Neutrophil (primary cell): ENCODE results near the gene USP36.
A peak's percentile ranks its signal among the peaks of the same experiment; 100 is the strongest.

Experiments used
- H3K27ac ChIP-seq: fragments of 200-600 bp; sonication (generic); 2 replicates; pipeline ENCODE4 v1.5.1; 2016; ENCODE audit warnings: mild to moderate bottlenecking, moderate library complexity
- H3K27me3 ChIP-seq: fragments of 200-600 bp; sonication (generic); 2 replicates; pipeline ENCODE4 v1.6.0; 2016; ENCODE audit warnings: mild to moderate bottlenecking
- H3K36me3 ChIP-seq: fragments of 200-600 bp; sonication (generic); 2 replicates; pipeline ENCODE4 v1.5.1; 2017
- H3K4me1 ChIP-seq, 2 experiments: fragments of 200-600 bp in 1 of 2; sonication (generic) in 1 of 2; 1 replicate in 1 of 2; 2 replicates in 1 of 2; pipeline versions ENCODE4 v1.5.1 to v1.6.1; 2013 to 2016; ENCODE audit warnings: low read depth in 1 of 2, low read length in 1 of 2, mild to moderate bottlenecking in 1 of 2, moderate library complexity in 1 of 2; ENCODE audit not compliant: control insufficient read depth in 1 of 2, insufficient read depth in 1 of 2
- H3K4me3 ChIP-seq, 2 experiments: fragments of 200-600 bp in 1 of 2; sonication (generic) in 1 of 2; 1 replicate in 1 of 2; 2 replicates in 1 of 2; pipeline ENCODE4 v1.5.1; 2013 to 2016; ENCODE audit warnings: low read depth in 1 of 2, low read length in 1 of 2, mild to moderate bottlenecking in 1 of 2, moderate library complexity in 1 of 2
- H3K9me3 ChIP-seq: fragments of 200-600 bp; sonication (generic); 2 replicates; pipeline ENCODE4 v1.5.1; 2016
- CTCF ChIP-seq: fragments of 200-600 bp; sonication (generic); IDR thresholded peaks from 2 replicates; pipeline ENCODE4 v1.5.1; 2016; ENCODE audit warnings: antibody characterized with exemption

Gene USP36

GRCh38 chr17:78747488-78747887 is 93.1 kb downstream of the USP36 start:
- H3K36me3 ChIP-seq: no peaks in the 10 kb centered on the region

GRCh38 chr17:78746949-78747269 is 93.7 kb downstream of the USP36 start:
- Histone ChIP-seq H3K36me3 (no peaks in the 10 kb centered on the region), H3K9me3 (no peaks in the 10 kb centered on the region), H3K27me3 (no peaks in the 10 kb centered on the region), H3K4me3 (no peak overlapping the region), H3K27ac (peak overlapping the region; percentile 92), H3K4me1 (peaks cover 83 to 86% of the 10 kb centered on the region in 2 experiments)
- TF ChIP-seq CTCF: no peak

More at GRCh38 chr17:78747488-78747887, 93.1 kb downstream of the USP36 start:
- peaks cover 83 to 86% of the 10 kb centered on the region in 2 experiments for H3K4me1 ChIP-seq
- peak overlapping the region in 1 of 2 experiments; percentile 41 for H3K4me3 ChIP-seq
- H3K27ac ChIP-seq: peak overlapping the region; percentile 92
- no peaks in the 10 kb centered on the region for H3K9me3 ChIP-seq
- TF ChIP-seq CTCF: no peak
- no peaks in the 10 kb centered on the region for H3K27me3 ChIP-seq

- Histone ChIP-seq H3K36me3 (no peaks in the 10 kb centered on the region), H3K27me3 (no peaks in the 10 kb centered on the region), H3K9me3 (no peaks in the 10 kb centered on the region), H3K4me3 (no peak overlapping the region), H3K4me1 (peaks cover 83 to 86% of the 10 kb centered on the region in 2 experiments), H3K27ac (peak overlapping the region; percentile 70)
- TF ChIP-seq CTCF: no peak
Observed at GRCh38 chr17:78746263-78746948, 94.2 kb downstream of the USP36 start.
